Stomach (tissue), 9 donors: ENCODE measurements around the gene GCN1. TPM values are rescaled to one million over a fixed set of nuclear protein-coding genes. Genes with fewer than 3 reads are reported as not detected.
A peak's percentile ranks its signal among the peaks of the same experiment; 100 is the strongest.

Experiments used
- DNase-seq, 2 donors: peaks; one replicate each; pipeline versions ENCODE4 v3.0.0 to v3.0.0-alpha.2; 2013 to 2019
- H3K27ac ChIP-seq, 5 donors: fragments of 200-600 bp in 4 of 5; sonication (generic) in 4 of 5; one replicate each; pipeline ENCODE4 v1.5.1; 2013 to 2019; ENCODE audit warnings: mild to moderate bottlenecking in 1 of 5, moderate library complexity in 1 of 5
- H3K27me3 ChIP-seq, 3 donors: fragments of 200-600 bp; sonication (generic); one replicate each; pipeline ENCODE4 v1.5.1; 2017 to 2019; ENCODE audit warnings: mixed run types in 1 of 3
- H3K36me3 ChIP-seq, 4 donors: fragments of 200-600 bp; sonication (generic); 1 replicate in 3 of 4; 2 replicates in 1 of 4; pipeline ENCODE4 v1.5.1; 2016 to 2019
- H3K4me1 ChIP-seq, 4 donors: fragments of 200-600 bp; sonication (generic); one replicate each; pipeline ENCODE4 v1.5.1; 2016 to 2019
- H3K4me3 ChIP-seq, 4 donors: fragments of 200-600 bp; sonication (generic) in 3 of 4; one replicate each; pipeline ENCODE4 v1.5.1; 2016 to 2019; ENCODE audit warnings: mild to moderate bottlenecking in 1 of 4
- H3K9me3 ChIP-seq, 4 donors: fragments of 200-600 bp; sonication (generic); one replicate each; pipeline ENCODE4 v1.5.1; 2016 to 2019
- CTCF ChIP-seq, 7 experiments: fragments of 450-650 bp in 4 of 7; fragments of 200-600 bp in 3 of 7; sonication (generic) in 3 of 7; IDR thresholded peaks; one replicate each; pipeline ENCODE4 v1.5.1; 2016 to 2019; ENCODE audit warnings: antibody characterized with exemption in 7 of 7, control low read depth in 2 of 7, mild to moderate bottlenecking in 1 of 7
- EP300 ChIP-seq: sonication (generic); formaldehyde crosslinking; IDR thresholded peaks from one replicate; pipeline ENCODE4 v1.6.1; 2017; ENCODE audit warnings: antibody characterized with exemption
- POLR2A ChIP-seq, 4 donors: fragments of 450-650 bp; IDR thresholded peaks; one replicate each; pipeline ENCODE4 v1.6.1; 2016; ENCODE audit warnings: antibody characterized with exemption in 4 of 4, control low read depth in 2 of 4, mild to moderate bottlenecking in 1 of 4, moderate library complexity in 1 of 4
- POLR2AphosphoS5 ChIP-seq, 3 donors: sonication (generic); formaldehyde crosslinking; IDR thresholded peaks; one replicate each; pipeline ENCODE4 v1.6.1; 2016; ENCODE audit warnings: antibody characterized with exemption in 3 of 3
- WGBS, 5 donors: extraction: QIAGEN DNeasy Blood & Tissue Kit in 3 of 5; methylation state at CpG; one replicate each; pipeline versions ENCODE4 v1.1.5 to v1.1.7; 2013 to 2018; 5-methylcytosine and 5-hydroxymethylcytosine counted together
- intact Hi-C: fragments of 100-400 bp; cut with DNase I; formaldehyde crosslinking; loops from one replicate; pipeline ENCODE4 v1.15.1; 2023; ENCODE audit warnings: low total_unique reads
- polyA plus RNA-seq, 3 donors: library from polyadenylated mRNA; stranded (reverse); fragments of 200-250 nt; gene quantifications; one replicate each; pipeline ENCODE4 v1.2.3, GENCODE V29; 2013
- total RNA-seq, 5 donors: library from RNA; depleted of rRNA; stranded (reverse); fragments of >200 nt; gene quantifications; one replicate each; pipeline versions ENCODE4 v1.1.0 to v1.2.3, GENCODE V29; 2014 to 2016
- donor health status: healthy with polysubstance abuse.
- donor health status: Bipolar disorder and iron deficiency.
- donor health status: healthy.

Gene GCN1
- total and polyA plus RNA-seq, 8 donors: 8.7 to 226 (median 98.1) TPM

- intact Hi-C loops: no loop called here
- no peaks in the 10 kb centered on the region for H3K9me3 ChIP-seq
- no peaks in the 10 kb centered on the region for H3K27me3 ChIP-seq
- H3K4me3 ChIP-seq: peak overlapping the region; percentile 29 to 46 (median 38)
- H3K36me3 ChIP-seq: peaks cover 54 to 65% (median 58%) of the 10 kb centered on the region in 4 donors
- TF ChIP-seq POLR2A (IDR thresholded peaks at IDR 0.05) (no peak), EP300 (no peak), POLR2AphosphoS5 (IDR thresholded peaks at IDR 0.05) (no peak), CTCF (IDR thresholded peaks at IDR 0.05) (no peak)
- H3K4me1 ChIP-seq: peaks cover 48 to 55% (median 50%) of the 10 kb centered on the region in 4 donors
- DNase-seq: no peak
- WGBS, 5 donors: 64 to 77% (median 67%) methylated on average over 19 of the region's 19 CpGs
- peak overlapping the region; percentile 85 to 91 (median 88) for H3K27ac ChIP-seq
Measured at GRCh38 chr12:120223458-120224303, 29.2 kb upstream of the GCN1 start.

GRCh38 chr12:120222288-120222832, 27.8 kb upstream of the GCN1 start:
- 85 to 100% (median 90%) methylated on average over 2 to 12 of the region's 12 CpGs for WGBS, 5 donors
- no peaks in the 10 kb centered on the region for H3K9me3 ChIP-seq
- peaks cover 58 to 77% (median 71%) of the 10 kb centered on the region in 4 donors for H3K36me3 ChIP-seq
- H3K4me1 ChIP-seq: peaks cover 35 to 42% (median 37%) of the 10 kb centered on the region in 4 donors
- H3K27ac ChIP-seq: no peak overlapping the region
- peak in 1 of 2 donors; percentile 2 for DNase-seq
- intact Hi-C loops: no loop called here
- no peak for TF ChIP-seq CTCF (IDR thresholded peaks at IDR 0.05)
- TF ChIP-seq POLR2A (IDR thresholded peaks at IDR 0.05): no peak
- TF ChIP-seq EP300: no peak
- TF ChIP-seq POLR2AphosphoS5 (IDR thresholded peaks at IDR 0.05): no peak
- no peak overlapping the region for H3K4me3 ChIP-seq
- no peaks in the 10 kb centered on the region for H3K27me3 ChIP-seq

- Histone ChIP-seq H3K27ac (no peak overlapping the region), H3K36me3 (peaks cover 59 to 82% (median 78%) of the 10 kb centered on the region in 4 donors), H3K4me1 (peaks cover 29 to 34% (median 31%) of the 10 kb centered on the region in 4 donors), H3K27me3 (no peaks in the 10 kb centered on the region), H3K4me3 (no peak overlapping the region), H3K9me3 (no peaks in the 10 kb centered on the region)
- WGBS, 5 donors: 90 to 94% (median 91%) methylated on average over 9 to 13 of the region's 13 CpGs
- intact Hi-C loops: no loop called here
- TF ChIP-seq EP300 (no peak), CTCF (IDR thresholded peaks at IDR 0.05) (no peak)
- DNase-seq: no peak
Measured at GRCh38 chr12:120221576-120221900, 27.0 kb upstream of the GCN1 start.

GRCh38 chr12:120220838-120221575, 26.5 kb upstream of the GCN1 start:
- Histone ChIP-seq H3K27me3 (no peaks in the 10 kb centered on the region), H3K36me3 (peaks cover 64 to 82% (median 81%) of the 10 kb centered on the region in 4 donors), H3K27ac (no peak overlapping the region), H3K4me3 (no peak overlapping the region), H3K9me3 (no peaks in the 10 kb centered on the region), H3K4me1 (peaks cover 23 to 28% (median 26%) of the 10 kb centered on the region in 4 donors)
- intact Hi-C loops: no loop called here
- 68 to 73% (median 70%) methylated on average over 10 of the region's 10 CpGs for WGBS, 5 donors
- no peak for TF ChIP-seq POLR2AphosphoS5 (IDR thresholded peaks at IDR 0.05)
- TF ChIP-seq EP300: no peak
- TF ChIP-seq CTCF (IDR thresholded peaks at IDR 0.05): no peak
- no peak for TF ChIP-seq POLR2A (IDR thresholded peaks at IDR 0.05)
- DNase-seq: no peak
